NCI-H1930 (cell line): ENCODE measurements around the gene PLCB3.

Experiments
- DNase-seq, 2 experiments: peaks; one replicate each; lab custom pipeline; 2025; lab: John Stamatoyannopoulos, UW

PLCB3 gene

GRCh38 chr11:64288353-64288750 is 37.0 kb downstream of the PLCB3 start:
- no peak for DNase-seq

GRCh38 chr11:64289002-64289564 is 37.8 kb downstream of the PLCB3 start:
- DNase-seq: no peak

- DNase-seq: no peak
Measured at GRCh38 chr11:64290352-64291261, 39.3 kb downstream of the PLCB3 start.

GRCh38 chr11:64291262-64291751 is 40.0 kb downstream of the PLCB3 start, which contains the start of gene KCNK4:
TSS of gene KCNK4 (plus strand) at chr11:64291302. CDS start at chr11:64293019, 1,717 bp downstream.
- DNase-seq: no peak

- DNase-seq: no peak
Measured at GRCh38 chr11:64291752-64292459, 40.6 kb downstream of the PLCB3 start.

- DNase-seq: no peak
Measured at GRCh38 chr11:64292460-64293254, 41.3 kb downstream of the PLCB3 start.

GRCh38 chr11:64294774-64295173 is 43.4 kb downstream of the PLCB3 start:
- no peak for DNase-seq

- no peak for DNase-seq
Measured at GRCh38 chr11:64295760-64296159, 44.4 kb downstream of the PLCB3 start.

GRCh38 chr11:64296236-64296635 is 44.9 kb downstream of the PLCB3 start:
- DNase-seq: no peak

GRCh38 chr11:64296830-64297698 is 45.7 kb downstream of the PLCB3 start:
- no peak for DNase-seq

- DNase-seq: no peak
Measured at GRCh38 chr11:64297699-64298358, 46.5 kb downstream of the PLCB3 start.

GRCh38 chr11:64298966-64299846 is 47.9 kb downstream of the PLCB3 start:
- DNase-seq: no peak

- DNase-seq: no peak
Measured at GRCh38 chr11:64299847-64300648, 48.7 kb downstream of the PLCB3 start, which contains the start of gene CATSPERZ. TSS of gene CATSPERZ (plus strand) at chr11:64300358. CDS start at chr11:64300411, 53 bp downstream.

- no peak for DNase-seq
Measured at GRCh38 chr11:64303109-64304031, 52.0 kb downstream of the PLCB3 start.

- no peak for DNase-seq
Measured at GRCh38 chr11:64304032-64304315, 52.6 kb downstream of the PLCB3 start.

- DNase-seq: peak; percentile 73 to 91
Measured at GRCh38 chr11:64304316-64305072, 53.2 kb downstream of the PLCB3 start.
